GM23338 (cell line): Measurements from ENCODE around the gene FMN2. TPM values are rescaled to one million over a fixed set of nuclear protein-coding genes. Genes with fewer than 3 reads are reported as not detected.

Experiments
- ATAC-seq: fragments of 200-7000 bp; cut with Tn5 transposase; 3 replicates; pipeline ENCODE4 v1.9.1; 2020
- DNase-seq: peaks from one replicate; pipeline ENCODE4 v3.0.0-alpha.2; 2015; ENCODE audit warnings: low spot score
- H2AFZ ChIP-seq: fragments of 200-600 bp; sonication (generic); 2 replicates; pipeline ENCODE4 v1.8.0; 2016; ENCODE audit warnings: antibody characterized with exemption, mild to moderate bottlenecking, moderate library complexity
- H3F3A ChIP-seq: fragments of 200-600 bp; sonication (generic); replicated peaks from 2 replicates; pipeline ENCODE4 v1.8.0; 2017; ENCODE audit warnings: antibody characterized with exemption, mixed run types, low read depth
- H3K27ac ChIP-seq: fragments of 200-600 bp; sonication (generic); 2 replicates; pipeline ENCODE4 v1.6.1; 2016; ENCODE audit warnings: low read depth
- H3K27me3 ChIP-seq: fragments of 200-600 bp; sonication (generic); 2 replicates; pipeline ENCODE4 v1.8.0; 2016; ENCODE audit warnings: mild to moderate bottlenecking, mixed run types, moderate library complexity; ENCODE audit not compliant: insufficient read depth
- H3K36me3 ChIP-seq: fragments of 200-600 bp; sonication (generic); 2 replicates; pipeline ENCODE4 v1.8.0; 2016; ENCODE audit warnings: mild to moderate bottlenecking; ENCODE audit not compliant: insufficient read depth
- H3K4me1 ChIP-seq: fragments of 200-600 bp; sonication (generic); 2 replicates; pipeline ENCODE4 v1.8.0; 2016; ENCODE audit warnings: mild to moderate bottlenecking, moderate library complexity; ENCODE audit not compliant: insufficient read depth
- H3K4me2 ChIP-seq: fragments of 200-600 bp; sonication (generic); 2 replicates; pipeline ENCODE4 v1.7.1; 2017; ENCODE audit warnings: mixed run types
- H3K4me3 ChIP-seq: fragments of 200-600 bp; sonication (generic); 2 replicates; pipeline ENCODE4 v1.6.1; 2016; ENCODE audit warnings: mixed run types
- H3K79me2 ChIP-seq: fragments of 200-600 bp; sonication (generic); replicated peaks from 2 replicates; pipeline ENCODE4 v1.8.0; 2017; ENCODE audit warnings: mild to moderate bottlenecking; ENCODE audit not compliant: insufficient read depth
- H3K9me2 ChIP-seq: fragments of 200-600 bp; sonication (generic); 2 replicates; pipeline ENCODE4 v1.8.0; 2017; ENCODE audit not compliant: insufficient read depth
- H4K20me1 ChIP-seq: fragments of 200-600 bp; sonication (generic); replicated peaks from 2 replicates; pipeline ENCODE4 v1.8.0; 2017; ENCODE audit warnings: mild to moderate bottlenecking; ENCODE audit not compliant: insufficient read depth
- H3K27ac Mint-ChIP-seq: 2 replicates; pipeline ENCODE4 v1.8.0; 2020; ENCODE audit warnings: inconsistent platforms, mild to moderate bottlenecking, moderate library complexity, mixed read lengths
- H3K27me3 Mint-ChIP-seq: 3 replicates; pipeline ENCODE4 v1.8.0; 2022; ENCODE audit warnings: low read depth, mild to moderate bottlenecking, moderate library complexity, mixed read lengths, inconsistent platforms; ENCODE audit not compliant: insufficient read depth, poor library complexity
- H3K36me3 Mint-ChIP-seq: 3 replicates; pipeline ENCODE4 v1.8.0; 2021; ENCODE audit warnings: low read depth, mild to moderate bottlenecking, inconsistent platforms, moderate library complexity, mixed read lengths
- H3K4me1 Mint-ChIP-seq: 3 replicates; pipeline ENCODE4 v1.8.0; 2020; ENCODE audit warnings: mild to moderate bottlenecking, inconsistent platforms, mixed read lengths
- H3K4me3 Mint-ChIP-seq: 3 replicates; pipeline ENCODE4 v1.8.0; 2021; ENCODE audit warnings: moderate library complexity, mild to moderate bottlenecking, inconsistent platforms, mixed read lengths
- H3K9me3 Mint-ChIP-seq: 3 replicates; pipeline ENCODE4 v1.8.0; 2020; ENCODE audit warnings: moderate library complexity, mild to moderate bottlenecking, inconsistent platforms, mixed read lengths
- CREB1 ChIP-seq: fragments of 250-450 bp; sonication (Bioruptor Pico); IDR thresholded peaks from 2 replicates; pipeline ENCODE4 v1.5.0; 2020; ENCODE audit warnings: low read depth, mild to moderate bottlenecking, moderate library complexity
- EZH2 ChIP-seq: fragments of 200-600 bp; sonication (generic); IDR thresholded peaks from one replicate; pipeline ENCODE4 v1.8.0; 2017; ENCODE audit warnings: antibody characterized with exemption, mild to moderate bottlenecking, low read depth; ENCODE audit not compliant: unreplicated experiment
- EZH2phosphoT487 ChIP-seq: fragments of 200-600 bp; sonication (generic); IDR thresholded peaks from one replicate; pipeline ENCODE4 v1.8.1; 2018; ENCODE audit warnings: antibody characterized with exemption; ENCODE audit not compliant: unreplicated experiment
- JUNB ChIP-seq: IDR thresholded peaks from one replicate; pipeline ENCODE4 v1.6.1; 2016; ENCODE audit warnings: antibody characterized with exemption; ENCODE audit not compliant: unreplicated experiment
- STAT1 ChIP-seq: IDR thresholded peaks from one replicate; pipeline ENCODE4 v1.6.1; 2016; ENCODE audit warnings: antibody characterized with exemption; ENCODE audit not compliant: unreplicated experiment
- ZNF114 ChIP-seq: fragments of 250-450 bp; sonication (Bioruptor Pico); IDR thresholded peaks from 2 replicates; pipeline ENCODE4 v1.5.0; 2020; ENCODE audit warnings: mild to moderate bottlenecking, moderate library complexity
- ZNF331 ChIP-seq: fragments of 250-450 bp; sonication (Bioruptor Pico); IDR thresholded peaks from 2 replicates; pipeline ENCODE4 v1.5.0; 2020; ENCODE audit warnings: low read depth, mild to moderate bottlenecking, moderate library complexity
- polyA plus RNA-seq: library from polyadenylated mRNA; unstranded; fragments of >200 nt; fragmentation: Nextera tagmentation; extraction: Ambion mirVana; gene quantifications from 2 replicates; pipeline ENCODE4 v1.2.1, GENCODE V29; 2016
- total RNA-seq: library from RNA; depleted of rRNA; stranded (reverse); fragments of >200 nt; shearing (Covaris generic); gene quantifications from 2 replicates; pipeline ENCODE4 v1.2.3, GENCODE V29; 2014
- TF ChIP-seq, protein P1 (sequence below): fragments of 250-450 bp; sonication (Bioruptor Pico); IDR thresholded peaks from 2 replicates; pipeline ENCODE4 v1.5.0; 2020; ENCODE audit warnings: mild to moderate bottlenecking, moderate library complexity
- TF ChIP-seq, protein P2 (sequence below), 2 experiments: fragments of 200-600 bp in 1 of 2; sonication (generic) in 1 of 2; conservative IDR thresholded peaks; 2 replicates each; pipeline versions ENCODE4 v1.5.1 to v1.6.1; 2016 to 2017; ENCODE audit warnings: antibody characterized with exemption in 2 of 2, low read depth in 2 of 2, mild to moderate bottlenecking in 2 of 2, moderate library complexity in 1 of 2
- TF ChIP-seq, protein P3 (sequence below): IDR thresholded peaks from one replicate; pipeline ENCODE4 v1.6.1; 2018; ENCODE audit warnings: antibody characterized with exemption; ENCODE audit not compliant: unreplicated experiment
- TF ChIP-seq, protein P4 (sequence below): IDR thresholded peaks from 2 replicates; pipeline ENCODE4 v1.6.1; 2016; ENCODE audit warnings: antibody characterized with exemption

The FMN2 gene
- total and polyA plus RNA-seq, 2 experiments from 2014 or later = 1.5 to 2.5 TPM

DNA sequence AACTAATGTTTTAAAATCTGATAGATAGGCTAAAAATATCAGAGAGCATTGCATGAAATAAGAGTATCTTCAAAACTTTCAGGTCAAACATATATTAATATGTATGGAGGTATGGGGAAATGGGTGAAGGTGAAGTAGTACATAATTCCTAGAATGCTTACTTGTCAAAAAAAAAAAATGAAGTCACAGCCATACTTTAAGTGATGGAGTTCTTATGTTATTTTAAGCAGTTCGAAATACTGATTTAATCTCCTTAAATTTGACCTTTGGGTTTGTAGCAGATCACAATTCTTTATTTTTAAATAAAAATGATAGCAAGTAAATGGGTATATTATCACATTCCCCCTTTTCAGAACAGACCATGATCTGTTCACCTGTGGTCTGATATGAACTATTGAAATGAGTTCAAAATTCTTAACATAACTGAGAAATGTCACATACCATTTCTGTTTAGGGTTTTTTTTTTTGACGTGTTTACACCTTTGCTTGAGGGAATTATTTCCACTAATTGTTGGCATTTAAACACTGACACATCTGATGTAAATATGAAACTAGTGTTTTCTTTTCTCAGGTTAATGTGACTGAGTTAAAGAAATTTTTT lies 300.1 kb downstream of the FMN2 start:
- Histone ChIP-seq H3K27me3 (no peaks in the 10 kb centered on the region), H3K36me3 (no peaks in the 10 kb centered on the region), H3K9me2 (no peaks in the 10 kb centered on the region), H3K4me2 (no peak overlapping the region), H3F3A (no peaks in the 10 kb centered on the region), H3K27ac (no peak overlapping the region), H3K4me1 (no peaks in the 10 kb centered on the region), H3K79me2 (no peaks in the 10 kb centered on the region), H2AFZ (no peak overlapping the region), H4K20me1 (no peaks in the 10 kb centered on the region), H3K4me3 (no peak overlapping the region)
- no peaks in the 10 kb centered on the region for H3K4me1 Mint-ChIP-seq
- no peaks in the 10 kb centered on the region for H3K9me3 Mint-ChIP-seq
- ATAC-seq = no peak
- H3K27me3 Mint-ChIP-seq = no peaks in the 10 kb centered on the region
- H3K4me3 Mint-ChIP-seq = no peak overlapping the region
- H3K36me3 Mint-ChIP-seq = no peaks in the 10 kb centered on the region
- TF ChIP-seq, protein P1, sequence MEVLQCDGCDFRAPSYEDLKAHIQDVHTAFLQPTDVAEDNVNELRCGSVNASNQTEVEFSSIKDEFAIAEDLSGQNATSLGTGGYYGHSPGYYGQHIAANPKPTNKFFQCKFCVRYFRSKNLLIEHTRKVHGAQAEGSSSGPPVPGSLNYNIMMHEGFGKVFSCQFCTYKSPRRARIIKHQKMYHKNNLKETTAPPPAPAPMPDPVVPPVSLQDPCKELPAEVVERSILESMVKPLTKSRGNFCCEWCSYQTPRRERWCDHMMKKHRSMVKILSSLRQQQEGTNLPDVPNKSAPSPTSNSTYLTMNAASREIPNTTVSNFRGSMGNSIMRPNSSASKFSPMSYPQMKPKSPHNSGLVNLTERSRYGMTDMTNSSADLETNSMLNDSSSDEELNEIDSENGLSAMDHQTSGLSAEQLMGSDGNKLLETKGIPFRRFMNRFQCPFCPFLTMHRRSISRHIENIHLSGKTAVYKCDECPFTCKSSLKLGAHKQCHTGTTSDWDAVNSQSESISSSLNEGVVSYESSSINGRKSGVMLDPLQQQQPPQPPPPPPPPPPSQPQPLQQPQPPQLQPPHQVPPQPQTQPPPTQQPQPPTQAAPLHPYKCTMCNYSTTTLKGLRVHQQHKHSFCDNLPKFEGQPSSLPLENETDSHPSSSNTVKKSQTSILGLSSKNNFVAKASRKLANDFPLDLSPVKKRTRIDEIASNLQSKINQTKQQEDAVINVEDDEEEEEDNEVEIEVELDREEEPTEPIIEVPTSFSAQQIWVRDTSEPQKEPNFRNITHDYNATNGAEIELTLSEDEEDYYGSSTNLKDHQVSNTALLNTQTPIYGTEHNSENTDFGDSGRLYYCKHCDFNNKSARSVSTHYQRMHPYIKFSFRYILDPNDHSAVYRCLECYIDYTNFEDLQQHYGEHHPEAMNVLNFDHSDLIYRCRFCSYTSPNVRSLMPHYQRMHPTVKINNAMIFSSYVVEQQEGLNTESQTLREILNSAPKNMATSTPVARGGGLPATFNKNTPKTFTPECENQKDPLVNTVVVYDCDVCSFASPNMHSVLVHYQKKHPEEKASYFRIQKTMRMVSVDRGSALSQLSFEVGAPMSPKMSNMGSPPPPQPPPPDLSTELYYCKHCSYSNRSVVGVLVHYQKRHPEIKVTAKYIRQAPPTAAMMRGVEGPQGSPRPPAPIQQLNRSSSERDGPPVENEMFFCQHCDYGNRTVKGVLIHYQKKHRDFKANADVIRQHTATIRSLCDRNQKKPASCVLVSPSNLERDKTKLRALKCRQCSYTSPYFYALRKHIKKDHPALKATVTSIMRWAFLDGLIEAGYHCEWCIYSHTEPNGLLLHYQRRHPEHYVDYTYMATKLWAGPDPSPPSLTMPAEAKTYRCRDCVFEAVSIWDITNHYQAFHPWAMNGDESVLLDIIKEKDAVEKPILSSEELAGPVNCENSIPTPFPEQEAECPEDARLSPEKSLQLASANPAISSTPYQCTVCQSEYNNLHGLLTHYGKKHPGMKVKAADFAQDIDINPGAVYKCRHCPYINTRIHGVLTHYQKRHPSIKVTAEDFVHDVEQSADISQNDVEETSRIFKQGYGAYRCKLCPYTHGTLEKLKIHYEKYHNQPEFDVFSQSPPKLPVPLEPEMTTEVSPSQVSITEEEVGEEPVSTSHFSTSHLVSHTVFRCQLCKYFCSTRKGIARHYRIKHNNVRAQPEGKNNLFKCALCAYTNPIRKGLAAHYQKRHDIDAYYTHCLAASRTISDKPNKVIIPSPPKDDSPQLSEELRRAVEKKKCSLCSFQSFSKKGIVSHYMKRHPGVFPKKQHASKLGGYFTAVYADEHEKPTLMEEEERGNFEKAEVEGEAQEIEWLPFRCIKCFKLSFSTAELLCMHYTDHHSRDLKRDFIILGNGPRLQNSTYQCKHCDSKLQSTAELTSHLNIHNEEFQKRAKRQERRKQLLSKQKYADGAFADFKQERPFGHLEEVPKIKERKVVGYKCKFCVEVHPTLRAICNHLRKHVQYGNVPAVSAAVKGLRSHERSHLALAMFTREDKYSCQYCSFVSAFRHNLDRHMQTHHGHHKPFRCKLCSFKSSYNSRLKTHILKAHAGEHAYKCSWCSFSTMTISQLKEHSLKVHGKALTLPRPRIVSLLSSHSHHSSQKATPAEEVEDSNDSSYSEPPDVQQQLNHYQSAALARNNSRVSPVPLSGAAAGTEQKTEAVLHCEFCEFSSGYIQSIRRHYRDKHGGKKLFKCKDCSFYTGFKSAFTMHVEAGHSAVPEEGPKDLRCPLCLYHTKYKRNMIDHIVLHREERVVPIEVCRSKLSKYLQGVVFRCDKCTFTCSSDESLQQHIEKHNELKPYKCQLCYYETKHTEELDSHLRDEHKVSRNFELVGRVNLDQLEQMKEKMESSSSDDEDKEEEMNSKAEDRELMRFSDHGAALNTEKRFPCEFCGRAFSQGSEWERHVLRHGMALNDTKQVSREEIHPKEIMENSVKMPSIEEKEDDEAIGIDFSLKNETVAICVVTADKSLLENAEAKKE (CRISPR knock-in tag) = no peak
- TF ChIP-seq, protein P2, sequence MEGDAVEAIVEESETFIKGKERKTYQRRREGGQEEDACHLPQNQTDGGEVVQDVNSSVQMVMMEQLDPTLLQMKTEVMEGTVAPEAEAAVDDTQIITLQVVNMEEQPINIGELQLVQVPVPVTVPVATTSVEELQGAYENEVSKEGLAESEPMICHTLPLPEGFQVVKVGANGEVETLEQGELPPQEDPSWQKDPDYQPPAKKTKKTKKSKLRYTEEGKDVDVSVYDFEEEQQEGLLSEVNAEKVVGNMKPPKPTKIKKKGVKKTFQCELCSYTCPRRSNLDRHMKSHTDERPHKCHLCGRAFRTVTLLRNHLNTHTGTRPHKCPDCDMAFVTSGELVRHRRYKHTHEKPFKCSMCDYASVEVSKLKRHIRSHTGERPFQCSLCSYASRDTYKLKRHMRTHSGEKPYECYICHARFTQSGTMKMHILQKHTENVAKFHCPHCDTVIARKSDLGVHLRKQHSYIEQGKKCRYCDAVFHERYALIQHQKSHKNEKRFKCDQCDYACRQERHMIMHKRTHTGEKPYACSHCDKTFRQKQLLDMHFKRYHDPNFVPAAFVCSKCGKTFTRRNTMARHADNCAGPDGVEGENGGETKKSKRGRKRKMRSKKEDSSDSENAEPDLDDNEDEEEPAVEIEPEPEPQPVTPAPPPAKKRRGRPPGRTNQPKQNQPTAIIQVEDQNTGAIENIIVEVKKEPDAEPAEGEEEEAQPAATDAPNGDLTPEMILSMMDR (conservative IDR thresholded peaks at IDR 0.05; ENCODE audit: low read depth in 2 of 2) = no peak
- TF ChIP-seq ZNF331 (CRISPR knock-in tag) (no peak), EZH2 (no peak), EZH2phosphoT487 (no peak), CREB1 (CRISPR knock-in tag) (no peak), ZNF114 (CRISPR knock-in tag) (no peak), STAT1 (no peak), JUNB (no peak)
- TF ChIP-seq, protein P3, sequence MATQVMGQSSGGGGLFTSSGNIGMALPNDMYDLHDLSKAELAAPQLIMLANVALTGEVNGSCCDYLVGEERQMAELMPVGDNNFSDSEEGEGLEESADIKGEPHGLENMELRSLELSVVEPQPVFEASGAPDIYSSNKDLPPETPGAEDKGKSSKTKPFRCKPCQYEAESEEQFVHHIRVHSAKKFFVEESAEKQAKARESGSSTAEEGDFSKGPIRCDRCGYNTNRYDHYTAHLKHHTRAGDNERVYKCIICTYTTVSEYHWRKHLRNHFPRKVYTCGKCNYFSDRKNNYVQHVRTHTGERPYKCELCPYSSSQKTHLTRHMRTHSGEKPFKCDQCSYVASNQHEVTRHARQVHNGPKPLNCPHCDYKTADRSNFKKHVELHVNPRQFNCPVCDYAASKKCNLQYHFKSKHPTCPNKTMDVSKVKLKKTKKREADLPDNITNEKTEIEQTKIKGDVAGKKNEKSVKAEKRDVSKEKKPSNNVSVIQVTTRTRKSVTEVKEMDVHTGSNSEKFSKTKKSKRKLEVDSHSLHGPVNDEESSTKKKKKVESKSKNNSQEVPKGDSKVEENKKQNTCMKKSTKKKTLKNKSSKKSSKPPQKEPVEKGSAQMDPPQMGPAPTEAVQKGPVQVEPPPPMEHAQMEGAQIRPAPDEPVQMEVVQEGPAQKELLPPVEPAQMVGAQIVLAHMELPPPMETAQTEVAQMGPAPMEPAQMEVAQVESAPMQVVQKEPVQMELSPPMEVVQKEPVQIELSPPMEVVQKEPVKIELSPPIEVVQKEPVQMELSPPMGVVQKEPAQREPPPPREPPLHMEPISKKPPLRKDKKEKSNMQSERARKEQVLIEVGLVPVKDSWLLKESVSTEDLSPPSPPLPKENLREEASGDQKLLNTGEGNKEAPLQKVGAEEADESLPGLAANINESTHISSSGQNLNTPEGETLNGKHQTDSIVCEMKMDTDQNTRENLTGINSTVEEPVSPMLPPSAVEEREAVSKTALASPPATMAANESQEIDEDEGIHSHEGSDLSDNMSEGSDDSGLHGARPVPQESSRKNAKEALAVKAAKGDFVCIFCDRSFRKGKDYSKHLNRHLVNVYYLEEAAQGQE = no peak
- TF ChIP-seq, protein P4, sequence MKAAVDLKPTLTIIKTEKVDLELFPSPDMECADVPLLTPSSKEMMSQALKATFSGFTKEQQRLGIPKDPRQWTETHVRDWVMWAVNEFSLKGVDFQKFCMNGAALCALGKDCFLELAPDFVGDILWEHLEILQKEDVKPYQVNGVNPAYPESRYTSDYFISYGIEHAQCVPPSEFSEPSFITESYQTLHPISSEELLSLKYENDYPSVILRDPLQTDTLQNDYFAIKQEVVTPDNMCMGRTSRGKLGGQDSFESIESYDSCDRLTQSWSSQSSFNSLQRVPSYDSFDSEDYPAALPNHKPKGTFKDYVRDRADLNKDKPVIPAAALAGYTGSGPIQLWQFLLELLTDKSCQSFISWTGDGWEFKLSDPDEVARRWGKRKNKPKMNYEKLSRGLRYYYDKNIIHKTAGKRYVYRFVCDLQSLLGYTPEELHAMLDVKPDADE = no peak
- no peak for DNase-seq
- H3K27ac Mint-ChIP-seq = no peak overlapping the region
